Bronchial epithelial cell (primary cell): Measurements from ENCODE around the gene DENND5A. TPM values are rescaled to one million over a fixed set of nuclear protein-coding genes. Genes with fewer than 3 reads are reported as not detected.

Experiments
- DNase-seq: peaks from one replicate; pipeline ENCODE4 v3.0.0-alpha.2; 2010; ENCODE audit warnings: low read depth
- FAIRE-seq: peaks from 2 replicates; lab custom pipeline; 2011; peaks lifted over from hg19 to GRCh38; lab: Jason Lieb, UNC
- H3K27me3 ChIP-seq: 2 replicates; pipeline ENCODE4 v1.5.1; 2011; ENCODE audit warnings: low read length; ENCODE audit not compliant: control insufficient read depth, insufficient read depth
- H3K36me3 ChIP-seq: 2 replicates; pipeline ENCODE4 v1.5.1; 2011; ENCODE audit warnings: low read length; ENCODE audit not compliant: control insufficient read depth, insufficient read depth
- H3K4me3 ChIP-seq: 2 replicates; pipeline ENCODE4 v1.5.1; 2011; ENCODE audit warnings: mild to moderate bottlenecking, low read depth, low read length, control low read depth
- total RNA-seq: library from RNA; depleted of rRNA; stranded (reverse); fragments of >200 nt; gene quantifications from 2 replicates; pipeline ENCODE4 v1.2.1, GENCODE V29; 2014
- TF ChIP-seq, protein P1 (sequence below): IDR thresholded peaks from 2 replicates; pipeline ENCODE4 v1.5.1; 2011; ENCODE audit warnings: mild to moderate bottlenecking, moderate library complexity, low read length, control low read depth, inconsistent platforms; ENCODE audit not compliant: insufficient read depth, severe bottlenecking

DENND5A gene
- total RNA-seq, 1 donor from 2014 or later, result 22.6 TPM

DNA sequence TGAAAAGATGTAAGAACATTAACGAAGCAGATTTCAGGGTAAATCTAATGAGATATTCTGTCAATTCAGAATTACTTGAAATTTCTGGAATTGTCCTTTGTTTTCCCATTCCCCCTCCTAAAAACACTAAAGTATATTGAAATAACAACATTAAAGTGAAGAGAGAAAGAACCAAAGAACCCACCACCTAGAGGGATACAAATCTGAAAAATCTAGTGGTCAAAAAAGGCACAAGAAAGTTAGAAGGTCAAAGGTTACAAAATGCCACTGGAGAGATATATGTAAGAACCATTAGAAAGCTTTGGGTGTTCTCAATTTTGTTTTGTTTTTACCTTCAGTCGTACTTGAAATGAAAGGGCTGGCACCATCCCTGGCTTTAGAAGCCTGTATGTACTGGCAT lies 57.9 kb downstream of the DENND5A start:
- no peak for FAIRE-seq
- TF ChIP-seq, protein P1, sequence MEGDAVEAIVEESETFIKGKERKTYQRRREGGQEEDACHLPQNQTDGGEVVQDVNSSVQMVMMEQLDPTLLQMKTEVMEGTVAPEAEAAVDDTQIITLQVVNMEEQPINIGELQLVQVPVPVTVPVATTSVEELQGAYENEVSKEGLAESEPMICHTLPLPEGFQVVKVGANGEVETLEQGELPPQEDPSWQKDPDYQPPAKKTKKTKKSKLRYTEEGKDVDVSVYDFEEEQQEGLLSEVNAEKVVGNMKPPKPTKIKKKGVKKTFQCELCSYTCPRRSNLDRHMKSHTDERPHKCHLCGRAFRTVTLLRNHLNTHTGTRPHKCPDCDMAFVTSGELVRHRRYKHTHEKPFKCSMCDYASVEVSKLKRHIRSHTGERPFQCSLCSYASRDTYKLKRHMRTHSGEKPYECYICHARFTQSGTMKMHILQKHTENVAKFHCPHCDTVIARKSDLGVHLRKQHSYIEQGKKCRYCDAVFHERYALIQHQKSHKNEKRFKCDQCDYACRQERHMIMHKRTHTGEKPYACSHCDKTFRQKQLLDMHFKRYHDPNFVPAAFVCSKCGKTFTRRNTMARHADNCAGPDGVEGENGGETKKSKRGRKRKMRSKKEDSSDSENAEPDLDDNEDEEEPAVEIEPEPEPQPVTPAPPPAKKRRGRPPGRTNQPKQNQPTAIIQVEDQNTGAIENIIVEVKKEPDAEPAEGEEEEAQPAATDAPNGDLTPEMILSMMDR, result no peak
- Histone ChIP-seq H3K27me3 (no peaks in the 10 kb centered on the region), H3K4me3 (no peak overlapping the region), H3K36me3 (peaks cover 4% of the 10 kb centered on the region)
- DNase-seq, result no peak

DNA sequence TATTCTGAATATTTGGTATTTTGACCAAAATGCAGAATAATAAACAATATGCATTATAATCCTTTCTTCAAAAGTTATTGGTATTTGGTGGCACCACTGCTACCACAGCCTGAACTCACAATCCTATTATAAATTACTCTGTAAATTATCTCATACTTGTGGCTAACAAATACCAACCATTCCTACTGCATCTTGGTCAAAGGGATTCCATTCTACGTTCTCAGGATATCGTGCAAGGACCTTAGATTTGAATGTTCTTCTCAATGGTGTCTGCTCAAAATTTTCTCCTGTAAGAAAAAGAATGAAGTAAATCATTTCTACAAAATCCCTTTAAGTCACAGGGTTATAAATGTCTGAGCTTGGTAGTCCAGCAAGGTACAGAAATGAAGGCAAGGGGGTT lies 58.7 kb downstream of the DENND5A start:
- peaks cover 4% of the 10 kb centered on the region for H3K36me3 ChIP-seq
- no peak overlapping the region for H3K4me3 ChIP-seq
- FAIRE-seq, result no peak
- no peaks in the 10 kb centered on the region for H3K27me3 ChIP-seq
- TF ChIP-seq, protein P1, result no peak
- no peak for DNase-seq

DNA sequence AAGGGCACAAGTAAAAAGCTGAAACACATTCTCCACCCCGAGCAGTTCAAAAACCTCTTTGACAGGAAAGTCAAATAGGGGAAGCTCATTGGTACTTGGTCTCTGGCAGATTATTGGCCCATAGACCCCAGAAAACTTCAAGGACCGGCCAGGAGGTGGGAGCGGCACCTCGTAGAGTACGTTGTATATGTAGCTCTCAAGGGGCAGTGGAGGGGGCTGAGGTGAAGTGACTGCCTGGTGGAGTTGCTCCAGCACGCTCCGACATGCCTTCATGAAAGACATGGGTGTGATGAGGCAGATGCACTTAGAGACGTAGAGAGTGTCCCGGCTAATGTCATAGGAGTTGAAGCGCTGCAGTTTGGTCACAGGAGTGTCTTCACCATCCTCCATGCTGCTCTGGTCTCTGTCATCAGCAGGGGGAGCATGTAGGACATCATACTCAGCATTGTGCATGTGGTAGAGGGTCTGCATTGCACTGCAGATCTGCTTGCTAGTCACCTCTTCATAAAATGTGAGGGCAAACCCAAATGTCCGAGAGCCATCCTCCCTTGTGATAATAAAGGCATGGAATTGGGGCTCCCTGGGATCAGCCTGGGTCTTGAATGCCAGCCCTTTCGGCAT lies 61.3 kb downstream of the DENND5A start:
- TF ChIP-seq, protein P1, result no peak
- FAIRE-seq (peak; percentile 76), DNase-seq (no peak)
- H3K27me3 ChIP-seq, result no peaks in the 10 kb centered on the region
- peaks cover 4% of the 10 kb centered on the region for H3K36me3 ChIP-seq
- H3K4me3 ChIP-seq, result no peak overlapping the region

DNA sequence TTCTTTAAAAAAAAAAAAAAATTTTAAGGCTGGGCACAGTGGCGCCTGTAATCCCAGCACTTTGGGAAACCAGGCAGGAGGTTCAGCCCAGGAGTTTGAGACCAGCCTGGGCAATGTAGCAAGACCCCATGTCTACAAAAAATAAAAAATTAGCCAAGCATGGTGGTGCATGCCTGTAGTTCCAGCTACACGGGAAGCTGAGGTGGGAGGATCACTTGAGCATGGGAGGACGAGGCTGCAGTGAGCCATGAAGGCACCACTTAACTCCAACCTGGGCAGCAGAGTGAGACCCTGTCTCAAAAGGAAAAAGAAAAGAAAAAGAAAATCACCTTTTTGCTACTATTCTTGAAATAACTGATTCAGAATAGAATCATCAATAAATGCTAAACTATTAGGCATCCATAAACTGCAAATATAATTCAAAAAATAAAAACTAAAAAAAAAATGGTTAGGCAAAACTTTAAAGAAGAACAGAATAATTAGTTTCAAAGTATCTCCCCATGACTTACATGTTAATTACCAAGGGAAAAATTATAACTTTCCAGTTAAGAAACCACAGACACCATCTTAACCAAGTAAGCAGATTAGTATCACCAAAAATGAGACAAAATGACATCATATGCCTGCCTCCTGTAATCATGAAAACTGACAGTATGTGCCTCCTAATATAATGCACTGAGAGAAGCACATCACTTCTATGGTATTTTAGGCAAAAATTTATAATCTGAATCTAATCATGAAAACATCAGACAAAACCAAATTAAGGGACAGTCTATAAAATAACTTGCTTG lies 63.6 kb downstream of the DENND5A start:
- Histone ChIP-seq H3K36me3 (peaks cover 4% of the 10 kb centered on the region), H3K4me3 (no peak overlapping the region), H3K27me3 (no peaks in the 10 kb centered on the region)
- TF ChIP-seq, protein P1, result no peak
- FAIRE-seq (no peak), DNase-seq (no peak)

DNA sequence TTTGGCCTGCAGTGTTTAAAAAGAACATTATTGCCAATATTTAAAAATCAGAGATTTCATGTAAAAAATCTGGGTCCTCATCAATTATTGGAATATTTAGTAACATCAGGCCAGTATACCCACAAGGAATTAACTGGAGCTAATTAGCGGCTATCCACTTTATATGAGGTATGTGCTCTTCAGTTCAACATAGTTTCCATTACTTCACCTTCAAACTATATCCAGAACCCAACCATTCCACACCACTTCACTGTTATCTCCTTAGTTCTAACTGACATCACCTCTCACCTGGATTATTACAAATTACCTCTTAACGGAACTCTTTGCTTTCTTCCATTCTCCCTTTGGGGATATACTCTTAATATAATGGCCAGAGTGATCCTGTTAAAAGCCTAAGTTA lies 64.7 kb downstream of the DENND5A start:
- no peak for FAIRE-seq

More for the DNA sequence above, 64.7 kb downstream of the DENND5A start:
- peaks cover 4% of the 10 kb centered on the region for H3K36me3 ChIP-seq
- no peak for DNase-seq
- no peaks in the 10 kb centered on the region for H3K27me3 ChIP-seq
- TF ChIP-seq, protein P1, result no peak
- H3K4me3 ChIP-seq, result no peak overlapping the region
